ENCODE measurements around the gene LIMCH1. TPM values are rescaled to one million over a fixed set of nuclear protein-coding genes. Genes with fewer than 3 reads are reported as not detected.

Gene LIMCH1
- total and polyA plus RNA-seq, 2 donors from 2014 or later: 19.9 to 83.9 TPM

DNA sequence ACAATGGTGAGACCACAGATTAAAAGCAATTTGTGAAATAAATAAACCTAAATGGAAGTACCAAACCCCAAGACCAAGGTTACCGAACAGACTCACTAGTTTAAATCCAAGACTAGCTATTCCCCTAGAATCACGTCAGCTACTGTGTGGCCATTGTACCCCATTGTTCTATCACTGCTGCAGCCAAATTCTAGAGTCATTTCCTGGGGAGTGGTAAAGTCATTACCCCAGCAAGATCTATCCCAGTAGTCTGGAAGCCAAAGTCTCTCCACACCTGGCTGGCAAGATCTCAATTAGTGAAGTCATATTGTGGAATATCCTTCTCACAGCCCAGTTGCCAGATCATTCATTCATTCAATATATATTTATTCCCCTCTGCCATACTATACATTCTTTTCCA, 143.1 kb downstream of the LIMCH1 start:
- Histone ChIP-seq H3K9me3 (ENCODE audit: control insufficient read depth in 2 of 3, insufficient read depth in 1 of 3, low read length in 3 of 3) (no peaks in the 10 kb centered on the region), H3K36me3 (ENCODE audit: control insufficient read depth in 2 of 3, insufficient read depth in 3 of 3, low read length in 3 of 3) (peaks cover 0 to 38% (median 27%) of the 10 kb centered on the region in 3 donors), H3K27me3 (ENCODE audit: control insufficient read depth, insufficient read depth, low read length) (no peaks in the 10 kb centered on the region), H3K4me3 (ENCODE audit: low read length in 3 of 3) (no peak overlapping the region), H3K27ac (ENCODE audit: low read depth in 2 of 2, low read length in 2 of 2) (no peak overlapping the region), H3K9ac (ENCODE audit: low read length in 3 of 3) (no peak overlapping the region), H3K4me1 (ENCODE audit: control insufficient read depth in 2 of 3, insufficient read depth in 2 of 3, low read depth in 1 of 3, low read length in 3 of 3) (no peaks in the 10 kb centered on the region)
- TF ChIP-seq, protein P1, sequence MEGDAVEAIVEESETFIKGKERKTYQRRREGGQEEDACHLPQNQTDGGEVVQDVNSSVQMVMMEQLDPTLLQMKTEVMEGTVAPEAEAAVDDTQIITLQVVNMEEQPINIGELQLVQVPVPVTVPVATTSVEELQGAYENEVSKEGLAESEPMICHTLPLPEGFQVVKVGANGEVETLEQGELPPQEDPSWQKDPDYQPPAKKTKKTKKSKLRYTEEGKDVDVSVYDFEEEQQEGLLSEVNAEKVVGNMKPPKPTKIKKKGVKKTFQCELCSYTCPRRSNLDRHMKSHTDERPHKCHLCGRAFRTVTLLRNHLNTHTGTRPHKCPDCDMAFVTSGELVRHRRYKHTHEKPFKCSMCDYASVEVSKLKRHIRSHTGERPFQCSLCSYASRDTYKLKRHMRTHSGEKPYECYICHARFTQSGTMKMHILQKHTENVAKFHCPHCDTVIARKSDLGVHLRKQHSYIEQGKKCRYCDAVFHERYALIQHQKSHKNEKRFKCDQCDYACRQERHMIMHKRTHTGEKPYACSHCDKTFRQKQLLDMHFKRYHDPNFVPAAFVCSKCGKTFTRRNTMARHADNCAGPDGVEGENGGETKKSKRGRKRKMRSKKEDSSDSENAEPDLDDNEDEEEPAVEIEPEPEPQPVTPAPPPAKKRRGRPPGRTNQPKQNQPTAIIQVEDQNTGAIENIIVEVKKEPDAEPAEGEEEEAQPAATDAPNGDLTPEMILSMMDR (IDR thresholded peaks at IDR 0.05; ENCODE audit: borderline replicate concordance, extremely low read depth, insufficient read depth): no peak
- FAIRE-seq (no peak), DNase-seq (no peak)
- intact Hi-C loops (cut with DNase I): no loop called here

DNA sequence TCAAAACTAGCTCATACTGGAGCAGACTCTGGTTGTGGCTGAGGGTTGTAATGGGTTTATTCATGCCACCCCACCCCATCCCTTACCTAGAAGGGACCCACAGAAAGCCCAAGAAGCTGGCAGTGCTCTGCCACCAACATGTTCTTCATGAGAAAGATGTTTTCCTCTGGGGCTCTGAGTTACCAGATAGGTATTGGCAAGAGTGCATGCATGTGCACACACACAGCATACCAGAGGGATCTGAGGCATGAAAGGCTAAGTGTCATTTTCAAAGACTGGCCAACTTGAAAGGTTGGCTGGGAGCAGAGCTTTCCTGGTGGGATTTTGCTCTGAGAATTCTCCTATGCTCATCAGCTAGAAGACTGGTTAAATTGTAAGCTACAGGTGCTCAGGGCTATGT, 145.4 kb downstream of the LIMCH1 start:
- TF ChIP-seq, protein P1 (IDR thresholded peaks at IDR 0.05; ENCODE audit: borderline replicate concordance, extremely low read depth, insufficient read depth): no peak
- Histone ChIP-seq H3K27ac (ENCODE audit: low read depth in 2 of 2, low read length in 2 of 2) (no peak overlapping the region), H3K4me3 (ENCODE audit: low read length in 3 of 3) (no peak overlapping the region), H3K9ac (ENCODE audit: low read length in 3 of 3) (no peak overlapping the region), H3K4me1 (ENCODE audit: control insufficient read depth in 2 of 3, insufficient read depth in 2 of 3, low read depth in 1 of 3, low read length in 3 of 3) (no peaks in the 10 kb centered on the region), H3K36me3 (ENCODE audit: control insufficient read depth in 2 of 3, insufficient read depth in 3 of 3, low read length in 3 of 3) (peaks cover 0 to 47% (median 29%) of the 10 kb centered on the region in 3 donors), H3K27me3 (ENCODE audit: control insufficient read depth, insufficient read depth, low read length) (no peaks in the 10 kb centered on the region), H3K9me3 (ENCODE audit: control insufficient read depth in 2 of 3, insufficient read depth in 1 of 3, low read length in 3 of 3) (no peaks in the 10 kb centered on the region)
- intact Hi-C loops (cut with DNase I): no loop called here
- DNase-seq: peak in 2 of 5 donors; percentile 30 to 37
- FAIRE-seq: no peak

DNA sequence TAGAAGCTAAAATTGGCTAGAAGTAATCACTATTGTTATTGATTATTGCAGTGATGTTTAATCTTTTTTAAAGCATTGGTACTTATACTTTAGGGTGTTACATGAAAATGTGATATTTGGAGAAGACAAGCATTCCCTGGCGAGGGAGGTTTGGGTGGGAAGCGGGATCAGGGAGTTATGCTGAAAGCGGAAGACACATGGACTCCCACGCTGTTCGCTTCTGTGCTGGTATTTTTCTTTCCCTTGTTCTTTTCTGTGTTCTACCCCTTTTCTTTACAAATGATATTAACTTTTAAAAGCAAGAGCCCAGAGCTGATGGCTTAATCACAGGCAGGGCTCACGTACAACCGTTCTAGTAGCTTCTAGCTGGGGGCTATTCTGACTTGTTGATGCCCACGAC, 148.9 kb downstream of the LIMCH1 start:
- H3K4me1 ChIP-seq (ENCODE audit: control insufficient read depth in 2 of 3, insufficient read depth in 2 of 3, low read depth in 1 of 3, low read length in 3 of 3): no peaks in the 10 kb centered on the region
- TF ChIP-seq, protein P1 (IDR thresholded peaks at IDR 0.05; ENCODE audit: borderline replicate concordance, extremely low read depth, insufficient read depth): no peak

DNA sequence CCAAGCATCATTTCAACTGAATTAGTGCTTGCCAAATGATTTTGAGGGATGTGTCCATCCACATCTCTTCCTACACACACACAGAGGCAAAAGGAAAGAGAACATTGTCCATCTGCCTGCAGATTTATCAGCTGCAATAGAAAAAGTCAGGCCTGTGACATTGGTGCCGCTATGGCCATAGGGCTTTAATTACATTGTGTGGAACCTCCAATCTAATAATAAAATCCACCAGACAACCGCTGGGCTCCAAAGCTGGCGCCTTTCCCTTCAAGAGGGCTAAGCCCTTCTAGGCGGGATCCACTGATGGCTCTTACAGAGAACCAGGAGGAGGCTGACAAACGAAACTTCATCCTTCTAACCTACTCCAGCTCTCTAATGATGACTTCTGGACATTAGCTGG, 150.0 kb downstream of the LIMCH1 start:
- Histone ChIP-seq H3K4me3 (ENCODE audit: low read length in 3 of 3) (no peak overlapping the region), H3K36me3 (ENCODE audit: control insufficient read depth in 2 of 3, insufficient read depth in 3 of 3, low read length in 3 of 3) (peaks cover 0 to 53% (median 24%) of the 10 kb centered on the region in 3 donors), H3K27ac (ENCODE audit: low read depth in 2 of 2, low read length in 2 of 2) (no peak overlapping the region), H3K27me3 (ENCODE audit: control insufficient read depth, insufficient read depth, low read length) (no peaks in the 10 kb centered on the region), H3K9ac (ENCODE audit: low read length in 3 of 3) (no peak overlapping the region), H3K9me3 (ENCODE audit: control insufficient read depth in 2 of 3, insufficient read depth in 1 of 3, low read length in 3 of 3) (no peaks in the 10 kb centered on the region), H3K4me1 (ENCODE audit: control insufficient read depth in 2 of 3, insufficient read depth in 2 of 3, low read depth in 1 of 3, low read length in 3 of 3) (no peaks in the 10 kb centered on the region)
- DNase-seq (no peak), FAIRE-seq (no peak)
- TF ChIP-seq, protein P1 (IDR thresholded peaks at IDR 0.05; ENCODE audit: borderline replicate concordance, extremely low read depth, insufficient read depth): no peak
- intact Hi-C loops (cut with DNase I): no loop called here

More for the DNA sequence above, 148.9 kb downstream of the LIMCH1 start:
- Histone ChIP-seq H3K9me3 (ENCODE audit: control insufficient read depth in 2 of 3, insufficient read depth in 1 of 3, low read length in 3 of 3) (no peaks in the 10 kb centered on the region), H3K27me3 (ENCODE audit: control insufficient read depth, insufficient read depth, low read length) (no peaks in the 10 kb centered on the region), H3K36me3 (ENCODE audit: control insufficient read depth in 2 of 3, insufficient read depth in 3 of 3, low read length in 3 of 3) (peaks cover 0 to 50% (median 29%) of the 10 kb centered on the region in 3 donors), H3K27ac (ENCODE audit: low read depth in 2 of 2, low read length in 2 of 2) (no peak overlapping the region), H3K4me3 (ENCODE audit: low read length in 3 of 3) (no peak overlapping the region), H3K9ac (ENCODE audit: low read length in 3 of 3) (no peak overlapping the region)
- intact Hi-C loops (cut with DNase I): no loop called here
- DNase-seq (no peak), FAIRE-seq (no peak)
